CD4-positive, alpha-beta T cell (primary cell): ENCODE data around the gene ADAMTS1. TPM values are rescaled to one million over a fixed set of nuclear protein-coding genes. Genes with fewer than 3 reads are reported as not detected.

ENCODE experiments used
- ATAC-seq: fragments of 200-7000 bp; cut with Tn5 transposase; one replicate; pipeline ENCODE4 v1.10.0; 2022; ENCODE audit warnings: mild to moderate bottlenecking; ENCODE audit not compliant: poor library complexity
- CTCF ChIA-PET: fragments of 350-600 bp; sonication (Branson Sonifier 250); formaldehyde crosslinking; loops from one replicate; lab custom pipeline; 2021; ENCODE audit warnings: antibody characterized with exemption, inconsistent platforms; lab: Charles Lee
- POLR2A ChIA-PET: fragments of 350-600 bp; sonication (Branson Sonifier 250); formaldehyde crosslinking; loops from one replicate; lab custom pipeline; 2021; ENCODE audit warnings: antibody characterized with exemption, inconsistent platforms; lab: Charles Lee
- DNase-seq, 14 experiments: peaks; one replicate each; pipeline ENCODE4 v3.0.0-alpha.2; 2013 to 2020; ENCODE audit warnings: mixed read lengths in 2 of 14
- H3K27ac ChIP-seq, 2 donors: one replicate each; pipeline versions ENCODE4 v1.5.1 to v1.7.0; 2013; ENCODE audit warnings: low read length in 2 of 2, low read depth in 1 of 2, mild to moderate bottlenecking in 1 of 2
- H3K27me3 ChIP-seq, 2 experiments: 1 replicate in 1 of 2; 2 replicates in 1 of 2; pipeline versions ENCODE4 v1.6.1 to v1.7.0; 2013; ENCODE audit warnings: low read length in 2 of 2, control low read depth in 1 of 2, mild to moderate bottlenecking in 1 of 2, moderate library complexity in 1 of 2; ENCODE audit not compliant: insufficient read depth in 2 of 2, control insufficient read depth in 1 of 2
- H3K36me3 ChIP-seq: one replicate; pipeline ENCODE4 v1.6.1; 2013; ENCODE audit warnings: low read length, control low read depth; ENCODE audit not compliant: insufficient read depth
- H3K4me1 ChIP-seq: one replicate; pipeline ENCODE4 v1.6.1; 2013; ENCODE audit warnings: low read length, control low read depth; ENCODE audit not compliant: insufficient read depth
- H3K4me3 ChIP-seq: one replicate; pipeline ENCODE4 v1.5.1; 2013; ENCODE audit warnings: mild to moderate bottlenecking, low read length, moderate library complexity
- H3K9me3 ChIP-seq, 2 experiments: 1 replicate in 1 of 2; 2 replicates in 1 of 2; pipeline versions ENCODE4 v1.6.1 to v1.7.0; 2013; ENCODE audit warnings: low read length in 2 of 2, mild to moderate bottlenecking in 2 of 2, control low read depth in 1 of 2, moderate library complexity in 1 of 2; ENCODE audit not compliant: control insufficient read depth in 1 of 2, insufficient read depth in 1 of 2
- H3K27ac Mint-ChIP-seq: one replicate; pipeline ENCODE4 v1.8.0; 2020; ENCODE audit warnings: mixed read lengths
- H3K27me3 Mint-ChIP-seq: one replicate; pipeline ENCODE4 v1.8.0; 2021; ENCODE audit warnings: mixed read lengths
- H3K36me3 Mint-ChIP-seq: one replicate; pipeline ENCODE4 v1.8.0; 2021; ENCODE audit warnings: low read depth, mixed read lengths
- H3K4me1 Mint-ChIP-seq: one replicate; pipeline ENCODE4 v1.8.0; 2021; ENCODE audit warnings: low read depth, mixed read lengths
- H3K4me3 Mint-ChIP-seq: one replicate; pipeline ENCODE4 v1.8.0; 2020; ENCODE audit warnings: mild to moderate bottlenecking, mixed read lengths
- H3K9me3 Mint-ChIP-seq: one replicate; pipeline ENCODE4 v1.8.0; 2020; ENCODE audit warnings: mixed read lengths
- intact Hi-C, 2 experiments: fragments of 100-400 bp; cut with DNase I in 1 of 2; cut with micrococcal nuclease in 1 of 2; formaldehyde crosslinking; loops; one replicate each; pipeline versions ENCODE4 v1.15.1 to v1.9.0; 2023 to 2025; cut with DNase I, micrococcal nuclease
- total RNA-seq, 174 experiments: library from RNA in 2 of 174; stranded (reverse) in 2 of 174; gene quantifications; one replicate each; pipeline ENCODE4 v1.2.3 and lab custom pipeline; 2021 to 2026
- TF ChIP-seq, protein P1 (sequence below): fragments of 200-600 bp; IDR thresholded peaks from one replicate; pipeline ENCODE4 v1.8.0; 2022; ENCODE audit warnings: antibody characterized with exemption, mild to moderate bottlenecking

Gene ADAMTS1
- total RNA-seq, 2 experiments from 2014 or later, result 0.08 to 0.25 TPM

GRCh38 chr21:26790296-26790695 is 54.9 kb downstream of the ADAMTS1 start:
- Mint-ChIP-seq H3K4me3 (no peak overlapping the region), H3K9me3 (no peaks in the 10 kb centered on the region)
- no peak for ATAC-seq

GRCh38 chr21:26788790-26789189 is 56.4 kb downstream of the ADAMTS1 start:
- no peaks in the 10 kb centered on the region for H3K9me3 Mint-ChIP-seq
- POLR2A ChIA-PET, result no interaction called here
- no peaks in the 10 kb centered on the region for H3K4me1 Mint-ChIP-seq
- H3K9me3 ChIP-seq, result no peaks in the 10 kb centered on the region
- TF ChIP-seq, protein P1, sequence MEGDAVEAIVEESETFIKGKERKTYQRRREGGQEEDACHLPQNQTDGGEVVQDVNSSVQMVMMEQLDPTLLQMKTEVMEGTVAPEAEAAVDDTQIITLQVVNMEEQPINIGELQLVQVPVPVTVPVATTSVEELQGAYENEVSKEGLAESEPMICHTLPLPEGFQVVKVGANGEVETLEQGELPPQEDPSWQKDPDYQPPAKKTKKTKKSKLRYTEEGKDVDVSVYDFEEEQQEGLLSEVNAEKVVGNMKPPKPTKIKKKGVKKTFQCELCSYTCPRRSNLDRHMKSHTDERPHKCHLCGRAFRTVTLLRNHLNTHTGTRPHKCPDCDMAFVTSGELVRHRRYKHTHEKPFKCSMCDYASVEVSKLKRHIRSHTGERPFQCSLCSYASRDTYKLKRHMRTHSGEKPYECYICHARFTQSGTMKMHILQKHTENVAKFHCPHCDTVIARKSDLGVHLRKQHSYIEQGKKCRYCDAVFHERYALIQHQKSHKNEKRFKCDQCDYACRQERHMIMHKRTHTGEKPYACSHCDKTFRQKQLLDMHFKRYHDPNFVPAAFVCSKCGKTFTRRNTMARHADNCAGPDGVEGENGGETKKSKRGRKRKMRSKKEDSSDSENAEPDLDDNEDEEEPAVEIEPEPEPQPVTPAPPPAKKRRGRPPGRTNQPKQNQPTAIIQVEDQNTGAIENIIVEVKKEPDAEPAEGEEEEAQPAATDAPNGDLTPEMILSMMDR, result no peak
- no peak overlapping the region for H3K4me3 Mint-ChIP-seq
- no peaks in the 10 kb centered on the region for H3K36me3 ChIP-seq
- H3K27me3 ChIP-seq, result no peaks in the 10 kb centered on the region
- no peaks in the 10 kb centered on the region for H3K4me1 ChIP-seq
- CTCF ChIA-PET, result no interaction called here
- no peak for ATAC-seq
- H3K27ac ChIP-seq, result no peak overlapping the region
- no peak overlapping the region for H3K4me3 ChIP-seq
- no peak for DNase-seq
- intact Hi-C loops, result no loop called here
- no peaks in the 10 kb centered on the region for H3K36me3 Mint-ChIP-seq
- H3K27me3 Mint-ChIP-seq, result no peaks in the 10 kb centered on the region
- no peak overlapping the region for H3K27ac Mint-ChIP-seq

More at GRCh38 chr21:26790296-26790695, 54.9 kb downstream of the ADAMTS1 start:
- Mint-ChIP-seq H3K36me3 (no peaks in the 10 kb centered on the region), H3K27ac (no peak overlapping the region), H3K27me3 (peaks cover 4% of the 10 kb centered on the region), H3K4me1 (no peaks in the 10 kb centered on the region)
- ChIA-PET CTCF (no interaction called here), POLR2A (no interaction called here)
- TF ChIP-seq, protein P1, result no peak
- no peak overlapping the region for H3K27ac ChIP-seq
- no peak overlapping the region for H3K4me3 ChIP-seq
- no peaks in the 10 kb centered on the region for H3K36me3 ChIP-seq
- H3K4me1 ChIP-seq, result no peaks in the 10 kb centered on the region
- no peak for DNase-seq
- H3K9me3 ChIP-seq, result no peaks in the 10 kb centered on the region
- intact Hi-C loops, result no loop called here
- H3K27me3 ChIP-seq, result no peaks in the 10 kb centered on the region

Other genes starting within 250 kb of the ADAMTS1 start
- gene ADAMTS5, start 121.7 kb upstream of the ADAMTS1 start, total RNA-seq, result not detected